ENCODE data around the gene SRXN1.

SRXN1 gene

GRCh38 chr20:634148-634925 is 18.7 kb downstream of the SRXN1 start:
- DNase-seq, result no peak

DNA sequence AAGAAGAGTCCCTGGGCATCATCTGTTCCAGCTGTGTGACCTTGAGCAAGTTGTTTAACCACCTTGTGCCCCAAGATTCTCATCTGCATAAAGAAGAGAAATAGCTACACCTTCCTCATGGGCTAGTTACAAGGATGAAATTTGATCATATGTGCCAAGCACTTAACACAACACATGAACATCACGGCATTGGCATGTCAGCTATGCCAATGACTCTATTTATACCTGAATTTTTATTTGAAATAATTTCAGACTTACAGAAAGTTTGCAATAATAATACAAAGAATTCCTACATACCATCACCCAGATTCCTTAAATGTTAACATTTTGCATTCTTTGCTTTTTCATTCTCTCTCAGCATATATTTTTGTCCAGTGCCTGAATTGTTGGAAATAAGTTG is 21.9 kb downstream of the SRXN1 start:
- no peak for DNase-seq

DNA sequence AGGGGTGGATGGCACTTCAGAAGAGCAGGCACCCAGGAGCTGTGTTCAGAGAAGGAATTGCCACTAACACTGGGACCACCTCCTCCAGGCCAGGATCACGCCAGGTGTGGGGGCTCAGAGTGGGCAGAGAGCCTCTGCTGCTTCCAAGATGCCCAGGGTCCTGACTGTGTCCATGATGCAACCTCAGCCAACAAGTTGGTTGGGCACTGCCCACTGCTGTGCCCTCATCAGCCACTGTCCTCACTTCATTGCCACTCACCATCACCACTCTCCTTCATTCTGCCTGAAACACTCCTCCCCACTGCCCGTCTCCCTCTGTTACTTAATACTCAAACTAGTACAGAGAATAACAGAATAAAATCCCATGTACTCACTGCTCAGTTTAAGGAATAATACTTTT is 26.4 kb downstream of the SRXN1 start:
- no peak for DNase-seq

GRCh38 chr20:625360-625932 is 27.6 kb downstream of the SRXN1 start:
- no peak for DNase-seq

DNA sequence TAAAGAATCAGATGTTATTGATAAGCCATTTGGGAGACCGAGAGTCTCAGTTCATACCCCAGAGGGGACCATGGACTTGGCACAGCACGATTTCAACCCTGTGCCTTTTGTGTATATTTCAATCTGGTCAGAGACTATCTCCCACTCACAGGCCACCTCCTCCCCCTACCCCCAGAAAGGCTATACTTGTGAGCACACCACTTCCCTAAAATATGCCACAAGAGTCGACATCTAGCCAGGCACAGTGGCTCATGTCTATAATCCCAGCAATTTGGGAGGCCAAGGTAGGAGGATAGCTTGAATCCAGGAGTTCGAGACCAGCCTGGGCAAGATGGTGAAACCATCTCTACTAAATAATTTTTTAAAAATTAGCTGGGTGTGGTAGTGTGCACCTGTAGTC is 29.3 kb downstream of the SRXN1 start:
- no peak for DNase-seq

GRCh38 chr20:623021-623420 is 30.0 kb downstream of the SRXN1 start:
- DNase-seq, result no peak

DNA sequence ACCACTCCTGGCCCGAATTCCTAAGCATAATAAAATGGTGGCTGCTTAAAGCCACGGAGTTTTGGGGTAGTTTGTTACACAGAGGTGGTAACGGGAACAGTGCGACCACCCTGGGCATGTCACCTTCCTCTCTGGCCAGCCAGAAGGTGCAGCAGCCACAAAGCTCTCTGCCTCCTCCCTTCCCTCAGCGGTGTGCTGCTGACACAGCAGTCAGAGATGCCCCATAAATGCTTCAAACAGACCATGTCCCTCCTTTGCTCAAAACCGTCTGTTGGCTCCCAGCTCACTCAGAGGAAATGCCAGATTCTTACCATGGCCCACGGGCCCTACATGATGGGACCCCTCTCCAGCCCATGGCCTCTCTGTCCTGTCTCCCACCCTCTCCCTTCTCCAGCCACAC is 30.8 kb downstream of the SRXN1 start:
- DNase-seq, result no peak

DNA sequence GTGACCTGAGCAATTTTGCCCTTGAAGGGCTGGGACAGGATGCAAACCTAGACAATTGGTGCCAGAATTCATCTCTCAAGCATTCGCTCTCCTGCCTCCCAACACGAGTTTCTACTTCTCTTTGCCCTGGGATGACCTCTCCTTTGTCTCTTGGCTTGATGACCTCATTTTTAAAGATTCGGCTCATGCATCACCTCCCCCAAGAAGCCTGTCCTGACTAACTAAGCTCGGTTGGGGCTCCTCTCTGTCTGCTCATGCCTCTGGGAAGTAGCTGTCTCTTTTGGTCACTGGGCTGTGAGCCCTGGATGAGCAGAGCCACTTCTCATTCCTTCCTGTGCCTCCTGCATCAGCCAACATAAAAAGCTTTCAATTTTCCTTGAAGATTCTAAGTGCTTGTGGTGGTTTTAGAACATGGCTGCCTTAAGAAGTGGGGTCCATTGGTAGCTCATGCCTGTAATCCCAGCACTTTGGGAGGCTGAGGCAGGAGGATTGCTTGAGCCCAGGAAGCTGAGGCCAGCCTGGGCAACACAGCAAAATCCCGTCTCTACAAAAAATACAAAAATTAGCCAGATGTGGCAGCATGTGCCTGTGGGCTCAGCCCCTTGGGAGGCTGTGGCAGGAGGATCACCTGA is 31.8 kb downstream of the SRXN1 start:
- no peak for DNase-seq

DNA sequence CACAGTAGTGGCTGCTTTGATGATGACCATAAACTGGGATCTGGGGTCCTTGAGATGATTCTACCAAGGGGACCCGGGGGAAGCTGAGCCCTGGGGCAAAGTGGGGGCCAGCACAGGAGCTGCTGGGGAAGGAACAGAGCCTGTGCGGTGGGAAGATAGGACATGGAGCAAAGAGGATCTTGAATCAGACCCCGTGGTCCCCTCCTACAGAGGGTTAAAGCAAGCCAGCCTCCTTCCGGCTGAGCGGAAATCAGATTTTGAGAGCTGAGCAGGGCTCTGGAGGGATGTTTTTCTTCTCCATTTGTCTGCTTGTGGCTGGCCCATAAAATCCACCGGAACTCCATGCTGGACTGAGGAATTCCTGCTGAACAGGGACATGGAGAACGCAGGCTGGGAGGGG is 32.8 kb downstream of the SRXN1 start:
- no peak for DNase-seq

- no peak for DNase-seq
Measured at GRCh38 chr20:618980-619379, 34.0 kb downstream of the SRXN1 start.

DNA sequence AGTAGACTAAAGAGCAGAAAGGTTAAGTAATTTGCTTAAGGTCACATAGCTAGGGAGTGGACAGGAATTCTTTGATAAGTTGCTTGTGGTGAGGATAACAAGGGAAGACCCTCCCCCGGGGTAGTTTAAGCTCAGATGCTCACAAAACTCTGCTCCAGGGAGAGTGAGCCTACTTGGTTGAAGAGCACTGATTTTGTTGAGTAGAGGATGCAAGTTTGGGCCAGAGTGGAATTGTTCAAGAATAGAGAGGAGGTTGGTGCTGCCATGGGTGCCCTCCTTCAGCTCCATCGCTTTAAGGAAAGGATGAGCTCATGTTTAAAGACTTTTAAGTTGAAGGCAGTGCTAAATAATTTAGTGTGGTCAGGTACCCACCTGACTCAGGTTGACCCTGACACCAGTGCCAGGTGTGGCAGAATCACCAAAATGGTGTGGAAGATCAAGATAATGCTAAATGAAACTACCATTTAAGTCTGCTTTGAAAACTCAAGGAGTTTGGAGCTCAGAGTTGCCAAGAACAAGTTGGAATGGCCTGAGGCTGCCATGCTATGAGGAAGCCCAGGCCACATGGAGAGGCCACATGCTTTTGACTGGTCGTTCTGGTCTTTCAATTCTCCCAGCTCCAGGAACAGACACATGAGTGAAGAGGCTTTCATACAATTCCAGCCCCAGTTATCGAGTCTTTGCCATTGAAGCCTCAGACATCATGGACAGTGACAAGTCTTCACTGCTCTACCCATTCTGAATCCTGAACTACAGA is 34.9 kb downstream of the SRXN1 start:
- no peak for DNase-seq

- DNase-seq, result no peak
Measured at GRCh38 chr20:615514-615913, 37.5 kb downstream of the SRXN1 start.

DNA sequence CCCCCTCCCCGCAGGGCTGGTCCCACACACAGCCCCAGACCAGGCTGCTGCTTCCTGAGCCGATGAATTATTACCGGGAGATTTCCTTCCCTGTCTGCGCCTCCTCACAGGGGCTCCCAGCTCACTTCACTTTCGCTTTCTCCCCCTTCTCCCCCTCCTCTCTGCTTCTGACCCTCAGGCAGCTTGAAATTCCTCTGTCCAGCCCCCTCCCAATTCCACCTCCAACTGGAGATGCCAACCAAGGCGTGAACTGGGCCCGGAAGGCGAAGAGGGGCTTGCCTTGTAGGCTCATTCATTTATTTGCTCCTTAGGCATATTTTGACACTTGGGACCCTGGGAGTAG is 41.2 kb downstream of the SRXN1 start:
- DNase-seq, result no peak

- DNase-seq, result no peak
Measured at GRCh38 chr20:611047-611842, 41.8 kb downstream of the SRXN1 start.

- peak in 1 of 5 experiments; percentile 30 for DNase-seq
Measured at GRCh38 chr20:610130-611046, 42.6 kb downstream of the SRXN1 start, which contains the start of gene TCF15. Gene TCF15, minus strand, starts transcription at chr20:610309. Its CDS starts 72 bp downstream, at chr20:610237.

DNA sequence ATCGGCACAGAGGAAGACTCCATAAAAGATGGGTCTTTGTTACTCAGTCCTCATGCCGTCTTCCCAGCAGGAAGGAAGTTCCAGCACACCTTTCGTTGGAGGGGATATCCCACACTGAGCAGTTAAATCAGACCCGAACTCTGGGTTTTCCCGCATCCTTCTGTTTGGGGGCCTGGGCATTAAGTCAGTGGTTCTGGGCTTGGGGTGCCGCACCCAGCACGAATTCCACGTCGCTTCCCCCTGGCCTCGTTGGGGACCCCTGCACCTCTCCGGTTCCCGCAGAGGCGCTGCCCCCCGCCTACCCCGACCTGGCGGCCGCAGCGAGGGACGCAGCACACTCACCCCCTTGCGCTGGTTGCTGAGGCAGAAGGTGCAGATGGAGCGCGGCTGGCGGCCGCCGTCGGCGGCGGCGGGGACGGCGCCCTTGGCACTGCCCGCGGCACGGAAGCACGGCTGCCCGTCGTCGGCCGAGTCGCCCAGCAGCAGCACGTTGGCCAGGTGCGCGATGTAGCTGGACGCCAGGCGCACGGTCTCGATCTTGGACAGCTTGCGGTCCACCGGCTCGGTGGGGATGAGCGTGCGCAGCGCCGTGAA is 43.5 kb downstream of the SRXN1 start:
- DNase-seq, result no peak

- no peak for DNase-seq
Measured at GRCh38 chr20:608970-609369, 44.0 kb downstream of the SRXN1 start.

- DNase-seq, result no peak
Measured at GRCh38 chr20:607476-607875, 45.5 kb downstream of the SRXN1 start.

GRCh38 chr20:605237-605636 is 47.8 kb downstream of the SRXN1 start:
- DNase-seq, result no peak

- no peak for DNase-seq
Measured at GRCh38 chr20:603116-603640, 49.8 kb downstream of the SRXN1 start.
